ENCODE data around the gene NUP160.

NUP160 gene

GRCh38 chr11:47860536-47860935 is 12.4 kb upstream of the NUP160 start:
- Histone ChIP-seq H3K4me3 (replicated peaks; ENCODE audit: insufficient read depth, low read length) (no peak overlapping the region), H3K27me3 (ENCODE audit: insufficient read depth, poor library complexity, severe bottlenecking) (no peaks in the 10 kb centered on the region), H3K27ac (replicated peaks) (no peak overlapping the region)
- no peak for DNase-seq (ENCODE audit: low read depth in 1 of 2, low spot score in 1 of 2)
- TF ChIP-seq CTCF (IDR thresholded peaks at IDR 0.05; ENCODE audit: insufficient read depth, low read length) (no peak), GABPA (IDR thresholded peaks at IDR 0.05; ENCODE audit: low read depth) (no peak), POLR2AphosphoS5 (IDR thresholded peaks at IDR 0.05; ENCODE audit: low read depth) (no peak), SPI1 (IDR thresholded peaks at IDR 0.05; ENCODE audit: borderline replicate concordance, low read depth) (no peak), REST (IDR thresholded peaks at IDR 0.05; ENCODE audit: insufficient replicate concordance, low read depth) (no peak)

GRCh38 chr11:47857892-47858543 is 9.9 kb upstream of the NUP160 start:
- TF ChIP-seq CTCF (IDR thresholded peaks at IDR 0.05; ENCODE audit: insufficient read depth, low read length) (no peak), REST (IDR thresholded peaks at IDR 0.05; ENCODE audit: insufficient replicate concordance, low read depth) (no peak), POLR2AphosphoS5 (IDR thresholded peaks at IDR 0.05; ENCODE audit: low read depth) (no peak), SPI1 (IDR thresholded peaks at IDR 0.05; ENCODE audit: borderline replicate concordance, low read depth) (no peak), GABPA (IDR thresholded peaks at IDR 0.05; ENCODE audit: low read depth) (no peak)
- DNase-seq (ENCODE audit: low read depth in 1 of 2, low spot score in 1 of 2): no peak
- Histone ChIP-seq H3K4me3 (replicated peaks; ENCODE audit: insufficient read depth, low read length) (no peak overlapping the region), H3K27ac (replicated peaks) (no peak overlapping the region), H3K27me3 (ENCODE audit: insufficient read depth, poor library complexity, severe bottlenecking) (no peaks in the 10 kb centered on the region)

- H3K27me3 ChIP-seq (ENCODE audit: insufficient read depth, poor library complexity, severe bottlenecking): no peaks in the 10 kb centered on the region
- no peak overlapping the region for H3K4me3 ChIP-seq (replicated peaks; ENCODE audit: insufficient read depth, low read length)
- no peak for TF ChIP-seq GABPA (IDR thresholded peaks at IDR 0.05; ENCODE audit: low read depth)
- TF ChIP-seq REST (IDR thresholded peaks at IDR 0.05; ENCODE audit: insufficient replicate concordance, low read depth): no peak
- no peak for TF ChIP-seq POLR2AphosphoS5 (IDR thresholded peaks at IDR 0.05; ENCODE audit: low read depth)
- no peak for DNase-seq (ENCODE audit: low read depth in 1 of 2, low spot score in 1 of 2)
- H3K27ac ChIP-seq (replicated peaks): no peak overlapping the region
These were observed 9.3 kb upstream of the NUP160 start for GRCh38 chr11:47857485-47857884.

Measured in HL-60 (cell line).